ENCODE measurements around the gene ARMH3.

The ARMH3 gene

DNA sequence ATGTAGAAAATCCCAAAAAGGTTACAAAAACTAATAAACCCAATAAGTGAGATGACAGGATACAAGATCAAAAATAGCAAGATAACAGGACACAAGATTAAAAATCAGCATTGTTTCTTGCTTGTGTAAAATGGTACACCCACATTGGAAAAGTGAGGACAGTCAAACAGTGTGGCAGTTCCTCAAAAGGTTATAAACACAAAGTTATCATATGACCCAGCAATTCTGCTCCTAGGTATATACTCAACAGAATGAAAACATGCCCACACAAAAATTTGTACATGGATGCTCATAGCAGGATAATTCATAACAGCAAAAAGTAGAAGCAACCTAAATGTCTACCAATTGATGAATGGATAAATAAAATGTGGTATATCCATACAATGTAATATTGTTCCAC, 105.8 kb downstream of the ARMH3 start:
- Histone ChIP-seq H4K20me1 (ENCODE audit: control insufficient read depth, insufficient read depth, low read depth, low read length) (no peaks in the 10 kb centered on the region), H3K79me2 (ENCODE audit: control insufficient read depth, low read length) (no peaks in the 10 kb centered on the region), H3K27me3 (ENCODE audit: control insufficient read depth, low read length) (no peaks in the 10 kb centered on the region), H3K9me3 (ENCODE audit: control insufficient read depth, insufficient read depth, low read length) (no peaks in the 10 kb centered on the region), H3K4me1 (ENCODE audit: control insufficient read depth, low read length) (no peaks in the 10 kb centered on the region), H3K27ac (ENCODE audit: low read depth, low read length) (no peak overlapping the region), H3K36me3 (ENCODE audit: control insufficient read depth, low read length) (peaks cover 23% of the 10 kb centered on the region), H3K4me3 (ENCODE audit: low read length) (no peak overlapping the region), H3K9me2 (replicated peaks; ENCODE audit: control insufficient read depth, low read length) (no peaks in the 10 kb centered on the region; the same call in 1 of the 2 replicates), H3K4me2 (ENCODE audit: low read length) (no peak overlapping the region), H3F3A (ENCODE audit: control insufficient read depth, insufficient read depth) (no peaks in the 10 kb centered on the region)
- no peak for TF ChIP-seq EZH2phosphoT487 (IDR thresholded peaks at IDR 0.05; ENCODE audit: borderline replicate concordance, low read length)
- TF ChIP-seq, protein P1, sequence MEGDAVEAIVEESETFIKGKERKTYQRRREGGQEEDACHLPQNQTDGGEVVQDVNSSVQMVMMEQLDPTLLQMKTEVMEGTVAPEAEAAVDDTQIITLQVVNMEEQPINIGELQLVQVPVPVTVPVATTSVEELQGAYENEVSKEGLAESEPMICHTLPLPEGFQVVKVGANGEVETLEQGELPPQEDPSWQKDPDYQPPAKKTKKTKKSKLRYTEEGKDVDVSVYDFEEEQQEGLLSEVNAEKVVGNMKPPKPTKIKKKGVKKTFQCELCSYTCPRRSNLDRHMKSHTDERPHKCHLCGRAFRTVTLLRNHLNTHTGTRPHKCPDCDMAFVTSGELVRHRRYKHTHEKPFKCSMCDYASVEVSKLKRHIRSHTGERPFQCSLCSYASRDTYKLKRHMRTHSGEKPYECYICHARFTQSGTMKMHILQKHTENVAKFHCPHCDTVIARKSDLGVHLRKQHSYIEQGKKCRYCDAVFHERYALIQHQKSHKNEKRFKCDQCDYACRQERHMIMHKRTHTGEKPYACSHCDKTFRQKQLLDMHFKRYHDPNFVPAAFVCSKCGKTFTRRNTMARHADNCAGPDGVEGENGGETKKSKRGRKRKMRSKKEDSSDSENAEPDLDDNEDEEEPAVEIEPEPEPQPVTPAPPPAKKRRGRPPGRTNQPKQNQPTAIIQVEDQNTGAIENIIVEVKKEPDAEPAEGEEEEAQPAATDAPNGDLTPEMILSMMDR (IDR thresholded peaks at IDR 0.05; ENCODE audit: low read depth, low read length, poor library complexity, severe bottlenecking): no peak

DNA sequence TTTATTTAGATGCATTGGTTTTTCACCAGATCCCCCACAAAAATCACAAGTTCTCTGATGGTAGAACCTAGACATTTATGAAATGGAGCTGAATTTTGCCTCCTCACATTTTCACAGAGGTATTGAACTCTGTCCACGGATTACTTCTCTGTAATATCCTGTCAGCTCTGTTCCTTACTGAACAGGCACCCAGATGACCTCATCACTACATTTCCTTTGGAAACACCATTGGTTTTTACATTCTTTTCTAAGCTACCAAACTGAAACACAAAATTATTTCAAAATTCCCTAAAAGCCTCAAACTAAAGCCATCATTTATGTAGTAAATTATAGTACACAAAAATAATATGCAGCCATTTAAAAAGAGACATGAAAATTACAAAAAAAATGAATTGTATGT, 114.1 kb downstream of the ARMH3 start:
- Histone ChIP-seq H3K4me1 (ENCODE audit: control insufficient read depth, low read length) (no peaks in the 10 kb centered on the region), H3K79me2 (ENCODE audit: control insufficient read depth, low read length) (no peaks in the 10 kb centered on the region), H3K4me3 (ENCODE audit: low read length) (no peak overlapping the region), H3K4me2 (ENCODE audit: low read length) (no peak overlapping the region), H3K27ac (ENCODE audit: low read depth, low read length) (no peak overlapping the region), H3K36me3 (ENCODE audit: control insufficient read depth, low read length) (peaks cover 7% of the 10 kb centered on the region; the same call in 1 of the 2 replicates), H4K20me1 (ENCODE audit: control insufficient read depth, insufficient read depth, low read depth, low read length) (no peaks in the 10 kb centered on the region), H3F3A (ENCODE audit: control insufficient read depth, insufficient read depth) (no peaks in the 10 kb centered on the region), H3K9me3 (ENCODE audit: control insufficient read depth, insufficient read depth, low read length) (no peaks in the 10 kb centered on the region), H3K9me2 (replicated peaks; ENCODE audit: control insufficient read depth, low read length) (no peaks in the 10 kb centered on the region), H3K27me3 (ENCODE audit: control insufficient read depth, low read length) (no peaks in the 10 kb centered on the region)
- no peak for TF ChIP-seq EZH2phosphoT487 (IDR thresholded peaks at IDR 0.05; ENCODE audit: borderline replicate concordance, low read length)
- TF ChIP-seq, protein P1 (IDR thresholded peaks at IDR 0.05; ENCODE audit: low read depth, low read length, poor library complexity, severe bottlenecking): no peak

DNA sequence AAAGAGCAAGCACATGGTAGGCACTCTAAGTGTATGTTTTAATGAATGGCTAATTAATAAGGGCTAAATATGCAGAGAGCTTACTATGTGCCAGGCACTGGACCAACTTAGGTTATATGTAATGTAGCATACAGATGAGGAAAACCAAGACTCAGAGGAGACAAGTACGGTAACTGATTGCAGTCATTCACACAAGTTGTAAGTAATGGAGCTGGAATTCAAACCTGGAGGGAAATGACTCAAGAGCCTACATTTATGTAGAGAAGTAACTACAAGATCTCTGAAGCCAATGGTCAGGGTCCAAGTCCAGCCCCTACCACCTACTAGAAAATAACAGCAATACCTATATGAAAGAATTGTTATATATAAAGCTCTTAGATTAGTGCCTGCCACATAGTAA, 115.1 kb downstream of the ARMH3 start:
- H4K20me1 ChIP-seq (ENCODE audit: control insufficient read depth, insufficient read depth, low read depth, low read length): no peaks in the 10 kb centered on the region
- H3K4me3 ChIP-seq (ENCODE audit: low read length): no peak overlapping the region
- no peaks in the 10 kb centered on the region for H3K79me2 ChIP-seq (ENCODE audit: control insufficient read depth, low read length)
- no peaks in the 10 kb centered on the region for H3K9me3 ChIP-seq (ENCODE audit: control insufficient read depth, insufficient read depth, low read length)
- H3F3A ChIP-seq (ENCODE audit: control insufficient read depth, insufficient read depth): no peaks in the 10 kb centered on the region
- H3K9me2 ChIP-seq (replicated peaks; ENCODE audit: control insufficient read depth, low read length): no peaks in the 10 kb centered on the region
- TF ChIP-seq, protein P1 (IDR thresholded peaks at IDR 0.05; ENCODE audit: low read depth, low read length, poor library complexity, severe bottlenecking): no peak
- no peak for TF ChIP-seq EZH2phosphoT487 (IDR thresholded peaks at IDR 0.05; ENCODE audit: borderline replicate concordance, low read length)
- no peaks in the 10 kb centered on the region for H3K4me1 ChIP-seq (ENCODE audit: control insufficient read depth, low read length)
- no peak overlapping the region for H3K27ac ChIP-seq (ENCODE audit: low read depth, low read length)
- H3K27me3 ChIP-seq (ENCODE audit: control insufficient read depth, low read length): no peaks in the 10 kb centered on the region
- no peak overlapping the region for H3K4me2 ChIP-seq (ENCODE audit: low read length)
- H3K36me3 ChIP-seq (ENCODE audit: control insufficient read depth, low read length): peaks cover 7% of the 10 kb centered on the region; the same call in 1 of the 2 replicates

Data from DOHH2 (cell line).